HepG2 (cell line): ENCODE measurements around the gene KCNQ1OT1. TPM values are rescaled to one million over a fixed set of nuclear protein-coding genes. Genes with fewer than 3 reads are reported as not detected.

Experiments used
- ATM ChIP-seq: fragments of 450-650 bp; IDR thresholded peaks from 2 replicates; pipeline ENCODE4 v1.7.1; 2017; ENCODE audit warnings: mild to moderate bottlenecking, borderline replicate concordance
- CAMTA2 ChIP-seq: sonication (generic); formaldehyde crosslinking; IDR thresholded peaks from 2 replicates; pipeline ENCODE4 v1.4.0; 2020; ENCODE audit warnings: mild to moderate bottlenecking, missing genetic modification reagents, borderline replicate concordance
- CSRNP1 ChIP-seq: sonication (generic); formaldehyde crosslinking; IDR thresholded peaks from 2 replicates; pipeline ENCODE4 v1.8.1; 2023; ENCODE audit warnings: mild to moderate bottlenecking, missing genetic modification reagents
- DRAP1 ChIP-seq: IDR thresholded peaks from 2 replicates; pipeline ENCODE4 v1.6.1; 2016; ENCODE audit warnings: missing genetic modification reagents, missing compliant biosample characterization
- FLYWCH1 ChIP-seq: sonication (generic); formaldehyde crosslinking; IDR thresholded peaks from 2 replicates; pipeline ENCODE4 v1.8.1; 2023; ENCODE audit warnings: mild to moderate bottlenecking, missing genetic modification reagents
- GRHL1 ChIP-seq: sonication (generic); formaldehyde crosslinking; conservative IDR thresholded peaks from 2 replicates; pipeline ENCODE4 v1.8.0; 2022; ENCODE audit warnings: missing genetic modification reagents
- NONO ChIP-seq, 2 experiments: fragments of 450-650 bp in 1 of 2; sonication (generic) in 1 of 2; formaldehyde crosslinking in 1 of 2; IDR thresholded peaks in 1 of 2; conservative IDR thresholded peaks in 1 of 2; 2 replicates each; pipeline versions ENCODE4 v1.6.1 to v1.8.0; 2017 to 2022; ENCODE audit warnings: mild to moderate bottlenecking in 1 of 2, missing genetic modification reagents in 1 of 2, moderate library complexity in 1 of 2
- RBM22 ChIP-seq: fragments of 200-400 bp; formaldehyde crosslinking; optimal IDR thresholded peaks from 2 replicates; pipeline ENCODE3; 2017; ENCODE audit warnings: mild to moderate bottlenecking, low read length, moderate library complexity
- RNF219 ChIP-seq: sonication (generic); formaldehyde crosslinking; IDR thresholded peaks from 2 replicates; pipeline ENCODE4 v1.5.0; 2020; ENCODE audit warnings: mild to moderate bottlenecking, missing genetic modification reagents
- STAG1 ChIP-seq: sonication (generic); formaldehyde crosslinking; IDR thresholded peaks from 2 replicates; pipeline ENCODE4 v1.4.0; 2020; ENCODE audit warnings: missing genetic modification reagents
- THAP9 ChIP-seq: sonication (generic); formaldehyde crosslinking; IDR thresholded peaks from 2 replicates; pipeline ENCODE4; 2020; ENCODE audit warnings: missing genetic modification reagents, mild to moderate bottlenecking, borderline replicate concordance
- ZNF121 ChIP-seq: sonication (generic); formaldehyde crosslinking; IDR thresholded peaks from 2 replicates; pipeline ENCODE4 v1.5.0; 2020; ENCODE audit warnings: mild to moderate bottlenecking, missing genetic modification reagents
- ZNF317 ChIP-seq: sonication (generic); formaldehyde crosslinking; IDR thresholded peaks from 2 replicates; pipeline ENCODE4 v1.5.0; 2020; ENCODE audit warnings: mild to moderate bottlenecking, missing genetic modification reagents
- ZNF597 ChIP-seq: sonication (generic); formaldehyde crosslinking; IDR thresholded peaks from 2 replicates; pipeline ENCODE4 v1.5.0; 2020; ENCODE audit warnings: missing genetic modification reagents
- ZNF768 ChIP-seq: sonication (generic); formaldehyde crosslinking; IDR thresholded peaks from 2 replicates; pipeline ENCODE4 v1.4.0; 2020; ENCODE audit warnings: missing genetic modification reagents
- ZSCAN20 ChIP-seq: sonication (generic); formaldehyde crosslinking; IDR thresholded peaks from 2 replicates; pipeline ENCODE4 v1.4.0; 2020; ENCODE audit warnings: missing genetic modification reagents, mild to moderate bottlenecking, borderline replicate concordance
- polyA plus RNA-seq, 8 experiments: library from polyadenylated mRNA; depleted of rRNA in 3 of 8; stranded (reverse) in 7 of 8; unstranded in 1 of 8; fragments of >200 nt; fragmentation: Illumina TruSeq in 4 of 8; extraction: Trizol in 4 of 8; gene quantifications; 2 replicates each; pipeline versions ENCODE4 v1.2.1 to v1.2.3, GENCODE V29; 2011 to 2016; ENCODE audit warnings: low read depth in 4 of 8, missing spikeins in 1 of 8, mixed read lengths in 1 of 8; ENCODE audit not compliant: insufficient read depth in 1 of 8
- total RNA-seq, 5 experiments: library from RNA; depleted of rRNA; stranded (reverse); fragments of >200 nt; fragmentation: Illumina TruSeq; extraction: Trizol; gene quantifications; 2 replicates each; pipeline ENCODE4 v1.2.3, GENCODE V29; 2016; ENCODE audit warnings: low read depth in 1 of 5

The KCNQ1OT1 gene
- total and polyA plus RNA-seq, 2 of the 13 experiments (the other 11 are each of a cell fraction or from before 2014, with no cell fraction given): 1.3 to 18.9 TPM

- TF ChIP-seq ZNF317 (CRISPR knock-in tag) (peak; percentile 51), THAP9 (CRISPR knock-in tag) (no peak), CSRNP1 (peak; percentile 90; the same call in 1 of the 2 replicates), FLYWCH1 (CRISPR knock-in tag) (no peak), CAMTA2 (CRISPR knock-in tag) (peak; percentile 31; the same call in 1 of the 2 replicates), ZNF597 (CRISPR knock-in tag) (no peak), ZNF768 (no peak), RNF219 (CRISPR knock-in tag) (no peak), STAG1 (CRISPR knock-in tag) (peak; percentile 2; the same call in 1 of the 2 replicates), ZSCAN20 (no peak), ZNF121 (no peak), NONO (IDR thresholded peaks at IDR 0.05) (no peak), NONO (CRISPR knock-in tag; conservative IDR thresholded peaks at IDR 0.05) (peak; percentile 38; the same call in 1 of the 2 replicates), ATM (no peak), DRAP1 (CRISPR knock-in tag) (peak; percentile 45), GRHL1 (CRISPR knock-in tag) (no peak), RBM22 (no peak)
These were observed 30.7 kb upstream of the KCNQ1OT1 start (continued) for GRCh38 chr11:2730272-2731129.
